Measurements from ENCODE around the gene SLC9B2. TPM values are rescaled to one million over a fixed set of nuclear protein-coding genes. Genes with fewer than 3 reads are reported as not detected.

Gene SLC9B2
- total RNA-seq, 1 donor from 2014 or later: 16.3 TPM

DNA sequence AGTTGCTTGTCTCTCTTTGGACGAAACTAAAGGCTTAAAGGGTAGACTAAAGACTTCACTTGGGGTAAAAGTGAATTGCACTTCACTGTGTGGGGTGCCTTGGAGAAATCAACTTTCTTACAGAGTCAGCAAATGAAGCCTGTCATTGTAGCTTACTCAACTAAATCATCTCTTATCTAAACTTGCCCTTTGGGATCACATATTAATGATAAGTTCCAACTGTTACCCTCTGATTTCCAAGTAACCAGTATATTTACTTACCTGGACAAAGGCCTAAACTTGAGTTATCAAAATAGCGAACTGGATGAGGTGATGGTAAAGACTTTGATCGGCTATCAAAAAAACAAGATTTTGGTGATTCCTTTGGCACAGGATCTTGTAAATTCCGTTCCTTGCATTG lies 32.0 kb upstream of the SLC9B2 start:
- no peak for TF ChIP-seq EZH2 (IDR thresholded peaks at IDR 0.05; ENCODE audit: insufficient read depth, low read length)
- no peak for TF ChIP-seq CTCF (IDR thresholded peaks at IDR 0.05; ENCODE audit: insufficient read depth, low read depth, low read length)
- Mint-ChIP-seq H3K4me3 (ENCODE audit: unreplicated experiment) (no peak overlapping the region), H3K27me3 (ENCODE audit: low read depth, unreplicated experiment) (no peaks in the 10 kb centered on the region), H3K27ac (ENCODE audit: unreplicated experiment) (no peak overlapping the region), H3K4me1 (ENCODE audit: low read depth, unreplicated experiment) (peaks cover 3% of the 10 kb centered on the region), H3K9me3 (ENCODE audit: unreplicated experiment) (no peaks in the 10 kb centered on the region), H3K36me3 (ENCODE audit: low read depth, unreplicated experiment) (no peaks in the 10 kb centered on the region)
- H3K79me2 ChIP-seq (ENCODE audit: insufficient read depth, low read length): no peaks in the 10 kb centered on the region
- no peak overlapping the region for H3K4me3 ChIP-seq (ENCODE audit: insufficient read depth, low read depth, low read length)
- FAIRE-seq (no peak), DNase-seq (ENCODE audit: low read depth) (no peak)
- H3K4me2 ChIP-seq (ENCODE audit: low read length): no peak overlapping the region
- no peak overlapping the region for H2AFZ ChIP-seq (ENCODE audit: low read depth, low read length)
- H3K4me1 ChIP-seq (ENCODE audit: insufficient read depth, low read length): no peaks in the 10 kb centered on the region
- no peak overlapping the region for H3K9ac ChIP-seq (ENCODE audit: low read length)
- no peaks in the 10 kb centered on the region for H3K9me3 ChIP-seq (ENCODE audit: insufficient read depth, low read depth, low read length)
- no peaks in the 10 kb centered on the region for H4K20me1 ChIP-seq (ENCODE audit: insufficient read depth, low read length)
- H3K27ac ChIP-seq (ENCODE audit: low read depth, low read length): no peak overlapping the region
- H3K27me3 ChIP-seq (ENCODE audit: insufficient read depth, low read length): no peaks in the 10 kb centered on the region
- H3K36me3 ChIP-seq (ENCODE audit: insufficient read depth, low read length): peaks cover 12% of the 10 kb centered on the region

- DNase-seq (ENCODE audit: low read depth) (peak; percentile 20), FAIRE-seq (no peak)
- peaks cover 8% of the 10 kb centered on the region for H3K36me3 ChIP-seq (ENCODE audit: insufficient read depth, low read length)
- H2AFZ ChIP-seq (ENCODE audit: low read depth, low read length): peak overlapping the region; percentile 20
- Mint-ChIP-seq H3K27ac (ENCODE audit: unreplicated experiment) (no peak overlapping the region), H3K9me3 (ENCODE audit: unreplicated experiment) (no peaks in the 10 kb centered on the region), H3K27me3 (ENCODE audit: low read depth, unreplicated experiment) (no peaks in the 10 kb centered on the region), H3K4me1 (ENCODE audit: low read depth, unreplicated experiment) (peaks cover 3% of the 10 kb centered on the region), H3K36me3 (ENCODE audit: low read depth, unreplicated experiment) (no peaks in the 10 kb centered on the region), H3K4me3 (ENCODE audit: unreplicated experiment) (no peak overlapping the region)
- H3K4me3 ChIP-seq (ENCODE audit: insufficient read depth, low read depth, low read length): no peak overlapping the region
- no peak for TF ChIP-seq EZH2 (IDR thresholded peaks at IDR 0.05; ENCODE audit: insufficient read depth, low read length)
- TF ChIP-seq CTCF (IDR thresholded peaks at IDR 0.05; ENCODE audit: insufficient read depth, low read depth, low read length): no peak
- no peak overlapping the region for H3K9ac ChIP-seq (ENCODE audit: low read length)
- H3K27ac ChIP-seq (ENCODE audit: low read depth, low read length): no peak overlapping the region
- H3K4me1 ChIP-seq (ENCODE audit: insufficient read depth, low read length): no peaks in the 10 kb centered on the region
- no peaks in the 10 kb centered on the region for H3K9me3 ChIP-seq (ENCODE audit: insufficient read depth, low read depth, low read length)
- no peaks in the 10 kb centered on the region for H3K79me2 ChIP-seq (ENCODE audit: insufficient read depth, low read length)
- peak overlapping the region; percentile 17 for H3K4me2 ChIP-seq (ENCODE audit: low read length)
- no peaks in the 10 kb centered on the region for H3K27me3 ChIP-seq (ENCODE audit: insufficient read depth, low read length)
- H4K20me1 ChIP-seq (ENCODE audit: insufficient read depth, low read length): no peaks in the 10 kb centered on the region
These were observed 29.2 kb upstream of the SLC9B2 start for GRCh38 chr4:103105558-103106356.

- TF ChIP-seq EZH2 (IDR thresholded peaks at IDR 0.05; ENCODE audit: insufficient read depth, low read length): no peak
- TF ChIP-seq CTCF (IDR thresholded peaks at IDR 0.05; ENCODE audit: insufficient read depth, low read depth, low read length): no peak
- Mint-ChIP-seq H3K4me3 (ENCODE audit: unreplicated experiment) (no peak overlapping the region), H3K4me1 (ENCODE audit: low read depth, unreplicated experiment) (peaks cover 3% of the 10 kb centered on the region), H3K36me3 (ENCODE audit: low read depth, unreplicated experiment) (no peaks in the 10 kb centered on the region), H3K9me3 (ENCODE audit: unreplicated experiment) (no peaks in the 10 kb centered on the region), H3K27ac (ENCODE audit: unreplicated experiment) (no peak overlapping the region), H3K27me3 (ENCODE audit: low read depth, unreplicated experiment) (no peaks in the 10 kb centered on the region)
- Histone ChIP-seq H3K27ac (ENCODE audit: low read depth, low read length) (no peak overlapping the region), H3K27me3 (ENCODE audit: insufficient read depth, low read length) (no peaks in the 10 kb centered on the region), H3K4me3 (ENCODE audit: insufficient read depth, low read depth, low read length) (no peak overlapping the region), H3K9ac (ENCODE audit: low read length) (no peak overlapping the region), H4K20me1 (ENCODE audit: insufficient read depth, low read length) (no peaks in the 10 kb centered on the region), H3K9me3 (ENCODE audit: insufficient read depth, low read depth, low read length) (no peaks in the 10 kb centered on the region), H3K79me2 (ENCODE audit: insufficient read depth, low read length) (no peaks in the 10 kb centered on the region), H3K36me3 (ENCODE audit: insufficient read depth, low read length) (peaks cover 6% of the 10 kb centered on the region), H3K4me1 (ENCODE audit: insufficient read depth, low read length) (no peaks in the 10 kb centered on the region), H3K4me2 (ENCODE audit: low read length) (no peak overlapping the region), H2AFZ (ENCODE audit: low read depth, low read length) (no peak overlapping the region)
- FAIRE-seq (no peak), DNase-seq (ENCODE audit: low read depth) (no peak)
These were observed 28.3 kb upstream of the SLC9B2 start for GRCh38 chr4:103104886-103105285.
